Middle frontal gyrus (tissue), 1 donor: ENCODE measurements around the gene LRCH4.

Experiments used
- DNase-seq: peaks from one replicate; pipeline ENCODE4 v3.0.0-alpha.2; 2015; ENCODE audit warnings: low spot score; ENCODE audit errors: extremely low spot score

LRCH4 gene, protein sequence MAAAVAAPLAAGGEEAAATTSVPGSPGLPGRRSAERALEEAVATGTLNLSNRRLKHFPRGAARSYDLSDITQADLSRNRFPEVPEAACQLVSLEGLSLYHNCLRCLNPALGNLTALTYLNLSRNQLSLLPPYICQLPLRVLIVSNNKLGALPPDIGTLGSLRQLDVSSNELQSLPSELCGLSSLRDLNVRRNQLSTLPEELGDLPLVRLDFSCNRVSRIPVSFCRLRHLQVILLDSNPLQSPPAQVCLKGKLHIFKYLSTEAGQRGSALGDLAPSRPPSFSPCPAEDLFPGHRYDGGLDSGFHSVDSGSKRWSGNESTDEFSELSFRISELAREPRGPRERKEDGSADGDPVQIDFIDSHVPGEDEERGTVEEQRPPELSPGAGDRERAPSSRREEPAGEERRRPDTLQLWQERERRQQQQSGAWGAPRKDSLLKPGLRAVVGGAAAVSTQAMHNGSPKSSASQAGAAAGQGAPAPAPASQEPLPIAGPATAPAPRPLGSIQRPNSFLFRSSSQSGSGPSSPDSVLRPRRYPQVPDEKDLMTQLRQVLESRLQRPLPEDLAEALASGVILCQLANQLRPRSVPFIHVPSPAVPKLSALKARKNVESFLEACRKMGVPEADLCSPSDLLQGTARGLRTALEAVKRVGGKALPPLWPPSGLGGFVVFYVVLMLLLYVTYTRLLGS

DNA sequence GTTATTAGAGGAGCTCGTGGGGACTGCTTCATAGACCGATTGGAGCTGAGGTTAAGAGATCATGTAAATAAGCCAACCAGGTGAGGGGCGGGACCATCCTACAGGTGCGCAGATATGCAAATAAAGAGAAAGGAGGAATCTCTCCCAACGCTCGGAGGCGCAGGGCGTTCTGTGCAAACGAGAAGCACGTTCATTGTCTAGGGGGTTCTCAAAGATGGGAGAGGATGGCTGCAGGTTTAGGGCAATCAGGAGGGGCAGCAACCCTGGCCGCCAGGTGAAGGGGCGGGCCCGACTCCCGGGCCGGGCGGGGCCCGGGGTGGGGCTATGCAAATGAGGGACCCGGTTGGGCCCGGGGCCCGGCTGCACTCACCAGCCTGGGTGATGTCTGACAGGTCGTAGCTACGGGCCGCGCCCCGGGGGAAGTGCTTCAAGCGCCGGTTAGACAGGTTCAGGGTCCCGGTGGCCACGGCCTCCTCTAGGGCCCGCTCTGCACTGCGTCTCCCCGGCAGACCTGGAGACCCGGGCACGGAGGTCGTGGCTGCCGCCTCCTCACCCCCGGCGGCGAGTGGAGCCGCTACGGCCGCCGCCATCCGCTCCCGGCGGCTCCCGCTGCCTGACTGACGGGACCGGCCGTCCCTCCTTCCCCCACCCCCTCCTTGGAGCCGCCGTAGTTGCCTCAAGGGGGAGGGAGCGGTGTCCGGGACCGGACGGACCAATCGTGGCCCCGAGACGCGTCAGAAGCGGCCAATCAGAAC is at the start of gene LRCH4:
LRCH4 (minus strand) TSS at position 619 of the 755 bp plus-strand sequence; CDS start at position 590, 29 bp downstream.
- no peak for DNase-seq

DNA sequence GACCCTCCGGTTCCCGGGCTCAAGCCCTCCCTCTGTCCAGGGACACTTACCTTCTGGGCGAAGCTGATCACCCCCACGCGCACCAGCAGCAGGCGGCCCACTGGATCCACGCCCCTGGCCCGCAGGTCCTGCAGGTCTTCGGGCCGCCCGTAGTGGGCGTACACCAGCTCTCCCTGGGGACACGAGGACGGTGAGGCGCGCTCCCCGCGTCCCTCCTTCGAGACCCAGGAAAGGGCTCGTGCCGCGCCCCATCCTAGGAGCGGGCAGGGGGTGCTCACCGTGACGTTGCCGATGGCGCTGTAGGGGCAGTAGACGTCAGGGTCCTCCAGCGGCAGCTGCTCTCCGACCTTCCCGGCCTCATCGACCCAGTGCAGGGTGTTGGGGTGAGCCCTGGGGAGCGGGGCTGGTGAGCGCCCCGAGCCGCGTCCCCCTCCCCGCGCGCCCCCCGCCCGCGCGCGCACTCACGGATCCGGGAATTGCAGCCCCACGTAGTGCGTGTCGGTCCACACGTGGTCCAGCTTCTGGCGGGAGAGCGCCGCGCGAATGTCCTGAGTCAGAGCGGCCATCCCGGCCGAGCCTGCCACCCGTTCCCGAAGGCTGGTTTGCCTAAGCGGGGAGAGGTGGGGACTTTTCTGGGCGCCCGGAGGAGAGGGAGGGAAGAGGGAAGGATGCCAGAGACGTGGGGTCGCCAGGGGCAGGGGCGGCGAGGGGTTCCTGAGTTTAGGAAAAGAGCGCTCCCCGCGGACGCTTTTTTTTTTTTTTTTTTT is 47.2 kb upstream of the LRCH4 start:
- no peak for DNase-seq

DNA sequence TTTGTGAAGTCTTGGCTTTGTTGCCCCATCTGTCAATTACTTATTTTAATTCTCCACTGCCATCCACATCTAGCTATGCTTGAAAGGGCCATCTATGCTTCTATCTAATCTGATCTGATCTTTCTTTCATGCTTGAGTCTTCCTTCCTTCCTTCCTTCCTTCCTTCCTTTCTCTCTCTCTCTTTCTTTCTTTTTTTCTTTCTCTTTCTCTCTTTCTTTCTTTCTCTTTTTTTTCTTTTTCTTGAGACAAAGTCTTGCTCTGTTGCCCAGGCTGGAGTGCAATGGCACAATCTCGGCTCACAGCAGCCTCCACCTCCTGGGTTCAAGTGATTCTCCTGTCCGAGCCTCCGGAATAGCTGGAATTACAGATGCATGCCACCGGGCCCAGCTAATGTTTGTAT is 44.1 kb upstream of the LRCH4 start:
- DNase-seq = no peak

DNA sequence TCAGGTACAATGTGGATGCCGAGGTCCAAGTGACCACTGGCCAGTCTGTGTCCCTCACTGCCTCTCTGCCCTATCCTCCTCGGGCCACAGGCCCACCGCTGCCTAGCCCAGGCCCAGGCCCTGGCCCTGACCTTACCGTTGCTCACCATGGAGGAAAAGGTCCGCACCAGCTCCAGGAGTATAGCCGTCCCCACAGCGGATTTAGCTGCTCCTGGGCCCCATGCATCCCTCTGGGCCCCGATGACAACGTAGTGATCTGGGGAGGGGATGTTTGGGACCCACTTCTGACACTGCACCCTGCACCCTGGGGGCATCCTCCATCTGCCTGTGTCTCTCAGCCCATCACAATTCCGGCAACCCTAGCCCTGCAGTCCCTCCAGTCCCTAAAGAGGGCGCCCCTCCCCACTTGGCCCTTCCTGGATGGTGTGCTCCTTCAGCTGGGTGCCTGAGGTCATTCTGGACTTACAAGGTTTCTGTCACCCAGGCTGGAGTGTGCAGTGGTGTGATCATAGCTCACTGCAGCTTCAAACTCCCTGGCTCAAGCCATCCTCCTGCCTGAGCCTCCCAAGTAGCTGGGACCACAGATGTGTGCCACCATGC is 43.3 kb upstream of the LRCH4 start:
- no peak for DNase-seq

DNA sequence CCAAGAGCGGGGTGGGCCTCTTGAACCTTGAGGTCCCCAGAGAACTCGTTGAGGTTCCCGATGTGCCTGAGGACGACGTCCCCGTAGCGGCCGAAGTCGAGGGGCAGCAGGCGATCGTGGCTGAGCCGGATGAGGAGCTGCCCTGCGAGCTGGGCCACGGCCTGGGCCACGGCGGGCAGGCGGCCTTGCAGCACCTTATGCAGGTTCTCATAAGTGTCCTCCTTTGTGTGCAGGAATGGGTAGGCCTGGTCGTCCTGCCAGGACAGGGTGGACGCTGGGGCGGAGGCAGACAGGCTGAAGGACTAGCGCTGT is 41.3 kb upstream of the LRCH4 start:
- DNase-seq = no peak

DNA sequence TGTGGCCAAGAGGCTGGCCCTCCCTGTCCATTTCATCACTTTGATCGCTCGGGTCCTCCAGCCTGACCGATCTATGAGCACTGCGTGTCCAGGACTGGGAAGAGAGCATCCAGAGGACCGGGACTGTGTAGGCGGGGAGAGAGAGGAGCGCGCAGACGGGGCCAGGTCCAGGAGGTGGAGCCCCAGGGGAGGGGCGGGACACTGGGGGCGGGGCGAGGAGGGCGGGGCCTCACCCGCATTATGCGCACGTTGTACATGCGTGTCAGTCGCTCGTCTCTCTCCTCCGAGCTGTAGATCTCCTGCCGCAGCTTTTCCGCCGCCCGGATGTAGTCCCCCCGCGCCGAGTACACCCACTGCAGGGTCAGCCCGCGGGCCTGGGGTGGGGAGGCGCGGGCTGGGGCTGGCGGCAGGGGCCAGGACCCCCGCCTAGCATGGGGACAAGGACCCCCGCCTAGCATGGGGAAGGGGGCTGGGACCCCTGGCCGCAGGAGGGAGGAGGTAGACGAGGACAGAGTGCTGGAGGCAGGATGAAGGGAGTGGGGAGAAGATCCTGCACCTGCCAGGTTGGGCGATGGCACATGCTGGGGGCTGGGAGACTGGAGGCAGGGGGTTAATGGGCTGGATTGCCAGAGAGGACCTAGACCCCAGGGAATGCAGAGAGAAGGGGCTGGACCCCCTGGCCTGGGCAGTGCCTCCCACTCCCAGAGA is 40.8 kb upstream of the LRCH4 start:
- peak; percentile 29 for DNase-seq

DNA sequence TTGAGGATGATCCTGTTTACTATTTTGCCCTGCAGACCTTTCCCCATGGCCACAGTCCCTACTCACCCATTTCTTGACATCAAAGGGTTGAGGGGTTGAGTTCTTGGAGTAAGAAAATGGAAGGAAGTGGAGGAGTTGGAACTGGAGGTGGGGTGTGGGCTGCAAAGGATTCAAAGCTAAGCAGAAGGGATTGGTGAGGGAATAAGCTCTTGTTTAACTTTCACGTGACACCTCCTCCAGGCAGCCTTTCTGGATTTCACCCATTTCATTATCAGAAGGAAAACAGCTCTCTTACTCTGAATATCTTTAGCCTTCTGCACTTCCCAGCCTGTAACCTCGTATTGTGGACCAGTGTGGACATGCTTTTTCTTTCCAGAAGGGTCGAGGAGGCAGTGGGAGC is 40.1 kb upstream of the LRCH4 start:
- no peak for DNase-seq

DNA sequence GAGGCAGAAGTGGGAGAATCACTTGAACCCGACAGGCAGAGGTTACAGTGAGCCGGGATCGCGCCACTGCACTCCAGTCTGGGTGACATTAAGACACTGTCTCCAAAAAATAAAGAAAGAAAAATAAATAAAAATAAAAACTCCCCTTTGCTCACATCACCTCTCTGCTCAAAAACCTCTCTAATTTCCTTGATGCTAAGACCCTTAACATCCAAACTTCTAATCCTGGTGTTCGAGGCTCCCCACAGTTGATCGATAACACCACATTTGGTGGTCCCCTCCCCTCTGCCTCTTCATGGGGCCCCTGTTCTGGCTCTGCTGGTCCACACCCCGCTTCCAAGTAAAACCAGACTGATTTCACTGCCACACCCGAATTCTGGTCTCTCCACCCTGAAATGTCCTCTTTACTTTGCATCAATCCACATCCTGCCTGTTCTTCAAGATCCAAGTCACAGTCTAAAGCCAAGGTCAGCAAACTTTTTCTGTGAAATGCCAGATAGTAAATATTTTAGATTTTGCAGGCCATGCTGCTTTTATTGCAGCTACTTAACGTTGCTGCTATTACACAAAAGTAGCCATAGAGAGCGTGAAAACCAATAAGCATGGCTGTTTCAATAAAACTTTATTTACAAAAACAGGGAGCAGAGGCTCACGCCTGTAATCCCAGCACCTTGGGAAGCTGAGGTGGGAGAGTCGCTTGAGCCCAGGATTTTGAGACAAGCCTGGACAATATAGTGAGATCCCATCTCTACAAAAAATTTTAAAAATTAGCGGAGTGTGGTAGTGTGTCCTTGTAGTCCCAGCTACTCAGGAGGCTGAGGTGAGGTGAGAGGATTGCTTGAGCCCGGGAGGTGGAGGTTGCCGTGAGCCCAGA is 38.3 kb upstream of the LRCH4 start:
- DNase-seq = no peak

DNA sequence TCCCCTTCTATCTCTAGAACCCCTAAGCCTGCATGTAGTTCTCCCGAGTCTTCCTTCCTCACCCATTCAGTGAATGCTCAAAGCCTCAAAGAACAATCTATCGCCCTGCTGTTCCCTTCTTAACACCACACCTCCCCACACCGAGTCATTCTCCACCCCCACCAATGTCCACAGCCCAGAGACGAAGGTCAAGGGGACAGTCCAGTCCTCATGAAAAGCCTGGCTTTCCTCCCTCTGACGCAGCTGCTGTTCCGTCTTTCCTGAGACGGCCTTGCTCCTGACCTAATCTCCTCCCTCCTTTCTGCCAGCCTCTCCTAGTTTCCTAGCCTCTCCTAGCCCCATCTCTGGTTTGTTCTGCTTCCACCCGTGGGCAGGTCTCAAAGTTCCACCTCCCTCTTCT is 35.6 kb upstream of the LRCH4 start:
- no peak for DNase-seq

DNA sequence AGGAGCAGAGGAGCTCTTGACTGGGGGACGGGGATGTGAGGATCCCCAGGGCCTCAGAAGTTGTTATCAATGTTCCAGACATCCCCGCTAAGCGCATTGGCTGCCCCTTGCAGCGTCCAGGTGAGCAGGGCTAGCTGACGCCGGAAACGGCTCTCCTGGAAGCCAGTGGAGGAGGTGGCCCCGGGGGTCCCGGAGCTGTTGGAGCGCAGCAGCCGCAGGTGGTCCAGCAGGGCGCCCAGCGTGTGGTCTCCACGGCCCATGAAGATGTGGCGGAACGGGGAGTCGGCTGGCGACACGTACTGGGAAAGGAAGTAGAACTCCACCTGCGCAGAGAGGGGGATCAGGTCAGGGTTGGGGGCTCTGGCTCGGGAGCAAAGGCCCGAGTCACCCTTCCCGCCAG is 34.9 kb upstream of the LRCH4 start:
- no peak for DNase-seq

DNA sequence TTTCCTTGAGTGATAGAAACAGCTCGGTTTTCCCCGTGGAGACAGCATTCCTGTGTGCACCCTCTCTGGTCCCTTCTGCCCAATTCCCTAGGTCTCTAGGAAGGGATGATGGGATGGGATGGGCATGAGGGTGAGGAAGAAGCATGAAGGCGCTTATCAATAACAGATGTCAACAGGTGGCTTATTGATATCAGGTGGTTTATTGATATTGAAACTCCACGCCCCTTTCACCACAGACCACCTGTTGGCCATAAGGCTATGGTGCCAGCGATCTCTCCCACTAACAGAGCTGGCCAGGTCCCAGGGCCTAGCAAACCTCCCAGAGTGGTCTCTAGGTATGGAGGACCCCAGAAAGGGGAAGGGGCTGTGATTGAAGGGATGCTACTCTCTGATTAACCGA is 34.3 kb upstream of the LRCH4 start:
- DNase-seq = no peak

DNA sequence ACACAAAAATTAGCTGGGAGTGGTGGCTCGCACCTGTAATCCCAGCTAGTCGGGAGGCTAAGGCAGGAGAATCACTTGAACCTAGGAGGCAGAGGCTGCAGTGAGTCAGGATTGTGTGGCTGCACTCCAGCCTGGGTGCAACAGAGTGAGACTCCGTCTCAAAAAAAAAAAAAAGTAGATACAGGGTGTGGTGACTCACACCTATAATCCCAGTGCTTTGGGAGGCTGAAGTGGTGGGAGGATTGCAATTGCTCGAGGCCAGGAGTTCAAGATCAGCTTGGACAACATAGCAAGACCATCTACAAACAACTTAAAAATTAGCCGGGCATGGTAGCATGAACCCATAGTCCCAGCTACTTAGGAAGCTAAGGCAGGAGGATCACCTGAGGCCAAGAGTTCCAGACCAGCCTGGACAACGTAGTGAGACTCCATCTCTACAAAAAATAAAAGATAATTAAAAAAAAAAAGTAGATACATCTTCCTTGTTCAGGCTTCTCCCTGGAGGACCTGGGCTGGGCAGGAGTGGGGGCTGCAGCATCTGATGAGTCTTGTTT is 28.5 kb upstream of the LRCH4 start:
- DNase-seq = no peak

DNA sequence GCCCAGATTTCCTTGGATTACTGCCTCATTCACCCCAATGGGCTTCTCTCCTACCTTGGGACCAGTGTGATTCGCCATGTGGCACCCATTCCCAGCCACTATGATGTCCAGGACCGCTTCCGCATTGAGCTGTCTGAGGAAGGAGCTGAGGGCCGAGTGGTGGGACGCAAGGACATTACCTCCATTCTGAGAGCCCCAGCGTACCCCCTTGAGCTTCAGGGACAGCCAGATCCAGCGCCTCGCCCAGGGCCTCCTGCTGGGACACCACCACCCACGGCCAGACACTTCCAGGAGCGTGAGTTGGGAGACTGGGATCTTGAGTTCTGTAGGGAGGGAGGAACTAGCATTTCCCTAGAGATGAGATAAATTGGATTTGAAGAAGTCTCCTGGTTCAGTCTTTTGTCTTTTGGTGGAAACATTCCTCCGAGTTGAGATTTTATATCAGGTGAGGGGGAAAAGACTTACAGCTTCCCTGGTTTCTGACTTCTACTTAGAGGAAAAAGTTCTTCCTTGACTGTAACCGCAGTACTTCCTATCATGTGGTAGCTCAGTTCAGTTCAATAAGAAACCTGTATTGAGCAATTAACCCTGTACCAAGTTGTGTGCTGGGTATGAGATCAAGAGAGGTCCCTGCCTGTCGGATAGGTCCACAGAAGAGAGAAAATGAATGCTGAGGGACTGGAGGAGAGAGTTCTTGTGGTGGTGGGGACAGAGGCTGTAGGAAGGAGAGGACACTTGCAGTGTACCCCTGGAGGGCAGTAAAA is 27.7 kb upstream of the LRCH4 start:
- DNase-seq = no peak

DNA sequence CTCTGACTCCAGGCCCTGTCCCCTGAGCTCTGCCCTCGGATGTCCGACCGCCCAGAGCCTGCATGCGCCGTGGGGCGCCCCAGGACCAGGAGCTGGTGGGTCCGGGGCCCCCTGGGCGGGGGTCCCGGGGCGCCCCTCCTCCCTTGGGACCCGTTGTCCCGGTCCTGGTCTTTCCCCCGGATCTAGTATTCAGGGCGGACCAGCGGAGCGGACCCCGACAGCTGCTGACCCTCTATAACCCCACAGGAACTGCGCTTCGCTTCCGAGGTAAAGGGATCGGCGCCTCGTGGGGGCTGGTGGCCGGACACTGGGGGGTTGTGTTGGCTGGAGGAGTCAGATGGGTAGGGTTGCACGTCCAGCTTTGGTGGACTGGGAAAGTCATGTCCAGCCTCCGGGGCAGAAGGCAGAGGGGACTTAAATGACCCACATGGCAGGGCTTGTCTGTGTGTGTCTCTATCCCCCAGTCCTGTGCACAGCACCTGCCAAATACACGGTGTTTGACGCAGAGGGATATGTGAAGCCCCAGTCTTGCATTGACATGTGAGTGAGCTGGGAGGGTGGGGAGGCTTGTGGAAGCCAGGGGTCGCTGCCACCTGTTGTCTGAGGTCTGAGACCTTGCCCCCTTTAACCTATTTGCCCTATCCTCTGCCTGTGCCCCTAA is 26.9 kb upstream of the LRCH4 start:
- DNase-seq = no peak

DNA sequence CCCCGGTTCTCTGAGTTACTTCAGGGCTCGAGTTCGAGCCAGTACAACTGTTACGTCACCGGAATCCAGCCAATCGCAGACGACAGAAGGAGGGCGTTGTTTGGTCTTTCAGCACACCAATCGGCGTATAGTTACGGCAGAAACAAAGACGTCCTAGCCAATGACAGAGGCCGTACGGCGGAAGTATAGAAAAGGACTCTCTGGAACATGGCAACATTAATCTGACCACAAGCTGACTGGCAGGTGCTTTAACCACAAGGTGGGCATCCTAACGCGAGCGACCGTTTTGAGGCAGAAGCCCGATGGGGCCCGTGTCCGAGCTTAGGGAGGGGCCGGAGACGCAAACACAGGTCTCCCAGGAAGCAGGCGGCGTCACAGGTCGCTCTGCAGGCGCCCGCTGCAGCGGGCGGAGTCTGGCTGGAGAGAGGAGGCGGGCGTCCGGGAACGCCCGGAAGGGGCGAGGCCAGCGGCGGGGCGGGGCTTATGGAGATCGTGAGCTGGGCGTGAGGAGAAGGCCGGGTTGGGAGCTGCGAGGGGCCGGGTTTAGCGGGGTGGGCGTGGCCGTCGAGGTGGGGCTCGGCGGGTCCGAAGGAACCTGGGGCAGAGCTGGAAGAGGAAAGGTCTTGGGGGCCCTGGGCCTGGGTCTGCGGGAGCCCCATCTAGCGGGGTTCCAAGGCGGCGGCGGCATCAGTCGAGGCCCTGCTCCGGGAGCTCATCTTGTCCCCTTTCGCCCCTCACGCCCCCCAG is 26.2 kb upstream of the LRCH4 start, which contains the start of gene MOSPD3:
MOSPD3 (plus strand) TSS at position 558 of the 747 bp plus-strand sequence. CDS start 252 bp downstream, outside the sequence.
- peak; percentile 99 for DNase-seq

DNA sequence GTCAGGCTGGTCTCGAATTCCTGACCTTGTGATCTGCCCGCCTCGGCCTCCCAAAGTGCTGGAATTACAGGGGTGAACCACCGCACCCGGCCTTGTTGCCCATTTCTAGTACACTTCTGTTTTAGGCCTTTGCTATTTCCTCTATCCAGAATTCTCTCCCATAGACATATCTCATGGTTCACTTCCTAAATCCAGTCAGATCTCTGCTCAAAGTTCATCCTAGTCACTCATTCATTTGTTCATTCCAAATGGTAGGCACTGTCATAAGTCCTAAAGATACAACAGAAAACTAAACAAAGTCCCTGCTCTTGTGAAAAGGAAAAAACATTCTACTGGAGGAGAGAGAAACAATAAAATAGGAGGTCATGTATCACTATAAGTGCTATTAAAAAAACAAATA is 24.0 kb upstream of the LRCH4 start:
- DNase-seq = no peak

DNA sequence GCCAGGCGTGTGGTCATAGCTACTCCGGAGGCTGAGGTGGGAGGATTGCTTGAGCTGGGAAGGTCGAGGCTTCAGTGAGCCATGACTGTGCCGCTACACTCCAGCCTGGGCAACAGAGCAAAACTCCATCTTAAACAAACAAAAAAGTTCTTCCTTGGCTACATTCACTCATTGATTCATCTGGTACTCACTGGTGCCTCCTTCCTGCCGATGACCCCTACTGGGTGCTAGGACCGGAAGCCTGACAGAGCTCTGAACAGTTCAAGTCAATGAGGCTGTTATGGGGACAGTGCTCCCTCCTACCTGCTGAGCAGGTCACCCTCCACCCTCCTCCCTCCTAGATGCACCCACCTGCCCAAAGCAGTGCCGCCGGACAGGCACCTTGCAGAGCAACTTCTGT is 21.2 kb upstream of the LRCH4 start:
- DNase-seq = no peak
